Measurements from ENCODE around the gene HIVEP3.

Gene HIVEP3

DNA sequence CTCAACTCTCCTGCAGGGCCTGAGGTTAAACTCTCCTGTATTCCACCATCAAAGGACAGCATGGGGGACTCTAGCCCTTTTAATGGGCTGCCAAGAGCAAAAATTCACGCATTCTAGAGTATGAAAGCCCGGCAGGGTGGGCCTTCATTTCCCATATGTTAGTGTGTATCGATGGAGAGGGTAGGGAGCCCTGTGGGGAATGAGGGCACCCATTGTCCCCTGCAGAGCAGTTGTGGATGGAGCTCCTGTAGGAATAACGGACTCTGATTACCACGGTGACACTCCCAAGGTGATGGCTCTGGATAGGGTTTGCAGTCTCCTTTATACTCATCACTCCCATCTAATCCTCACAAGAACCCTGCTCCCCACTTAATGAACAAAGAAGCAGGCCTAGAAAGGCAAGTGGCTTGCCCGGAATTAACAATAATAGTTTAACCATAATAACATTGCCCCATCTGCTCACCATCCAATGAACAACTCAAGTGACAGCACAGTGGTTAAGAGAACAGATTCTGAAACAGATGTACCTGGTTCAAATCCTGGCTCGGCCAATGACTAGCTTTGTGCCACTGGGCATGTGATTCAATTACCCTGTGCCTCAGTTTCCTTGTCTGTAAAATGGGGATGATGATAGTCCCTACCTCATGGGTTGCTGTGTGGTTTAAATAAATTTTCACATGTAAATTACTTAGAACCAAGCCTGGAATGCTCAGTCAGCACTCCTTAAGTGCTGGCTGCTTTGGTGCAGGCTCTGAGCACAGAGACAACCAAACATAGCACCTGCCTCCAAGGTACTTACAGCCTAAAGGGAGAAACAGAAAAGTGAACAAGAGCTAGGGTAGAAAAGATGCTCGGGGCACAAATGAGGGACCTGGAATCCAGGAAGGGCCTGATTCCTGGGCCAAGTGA, 29.0 kb downstream of the HIVEP3 start:
- no peak overlapping the region for H3K4me3 ChIP-seq (ENCODE audit: low read length)
- no peaks in the 10 kb centered on the region for H3K27me3 ChIP-seq (ENCODE audit: control insufficient read depth, insufficient read depth, low read length)
- H3K4me1 ChIP-seq (ENCODE audit: control insufficient read depth, insufficient read depth, low read length), result peaks cover 28% of the 10 kb centered on the region
- no peaks in the 10 kb centered on the region for H3K9me3 ChIP-seq (ENCODE audit: control insufficient read depth, low read length)
- no peak overlapping the region for H3K9ac ChIP-seq (ENCODE audit: low read length)
- H3K36me3 ChIP-seq (ENCODE audit: control insufficient read depth, insufficient read depth, low read length), result no peaks in the 10 kb centered on the region

DNA sequence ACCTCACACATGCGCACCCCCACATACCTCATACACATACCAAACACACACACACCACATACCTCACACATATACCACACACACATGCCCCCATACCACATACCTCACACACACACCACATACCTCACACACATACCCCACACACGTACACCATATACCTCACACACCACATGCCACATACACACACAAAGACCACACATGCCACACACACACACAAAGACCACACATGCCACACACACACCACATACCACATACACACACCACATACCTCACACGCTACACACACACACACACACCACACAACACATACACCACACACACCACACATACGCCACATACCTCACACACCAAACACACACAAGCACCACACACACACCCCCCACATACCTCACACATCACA, 30.0 kb downstream of the HIVEP3 start:
- Histone ChIP-seq H3K36me3 (ENCODE audit: control insufficient read depth, insufficient read depth, low read length) (no peaks in the 10 kb centered on the region), H3K9me3 (ENCODE audit: control insufficient read depth, low read length) (no peaks in the 10 kb centered on the region)

DNA sequence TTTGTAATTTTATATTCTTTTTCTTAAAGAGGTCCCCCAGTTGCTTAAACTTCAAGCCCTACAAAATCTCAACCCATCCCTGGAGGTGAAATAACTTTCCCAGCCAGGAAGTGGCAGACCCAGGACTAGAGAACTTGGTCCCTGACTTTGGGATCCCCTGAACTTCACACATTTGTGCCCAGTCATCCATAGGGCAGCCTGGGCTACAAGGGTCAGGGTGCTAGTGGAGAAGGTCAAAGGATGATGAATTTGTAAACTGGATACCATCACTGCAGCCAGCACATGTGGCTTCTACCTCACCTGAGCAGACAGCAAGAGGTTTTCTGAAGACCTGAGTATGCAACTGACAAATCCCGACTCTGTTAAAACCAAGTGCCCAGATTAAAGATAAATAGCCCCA, 31.4 kb downstream of the HIVEP3 start:
- Histone ChIP-seq H3K9ac (ENCODE audit: low read length) (no peak overlapping the region), H3K4me1 (ENCODE audit: control insufficient read depth, insufficient read depth, low read length) (peaks cover 22% of the 10 kb centered on the region), H3K36me3 (ENCODE audit: control insufficient read depth, insufficient read depth, low read length) (no peaks in the 10 kb centered on the region), H3K27me3 (ENCODE audit: control insufficient read depth, insufficient read depth, low read length) (no peaks in the 10 kb centered on the region), H3K9me3 (ENCODE audit: control insufficient read depth, low read length) (no peaks in the 10 kb centered on the region), H3K4me3 (ENCODE audit: low read length) (no peak overlapping the region)

More for the DNA sequence above, 30.0 kb downstream of the HIVEP3 start:
- H3K4me3 ChIP-seq (ENCODE audit: low read length), result no peak overlapping the region
- peaks cover 19% of the 10 kb centered on the region for H3K4me1 ChIP-seq (ENCODE audit: control insufficient read depth, insufficient read depth, low read length)
- no peaks in the 10 kb centered on the region for H3K27me3 ChIP-seq (ENCODE audit: control insufficient read depth, insufficient read depth, low read length)
- H3K9ac ChIP-seq (ENCODE audit: low read length), result no peak overlapping the region

GRCh38 chr1:41884256-41885230, 34.2 kb downstream of the HIVEP3 start:
- Histone ChIP-seq H3K9me3 (ENCODE audit: control insufficient read depth, low read length) (no peaks in the 10 kb centered on the region), H3K9ac (ENCODE audit: low read length) (no peak overlapping the region), H3K27me3 (ENCODE audit: control insufficient read depth, insufficient read depth, low read length) (no peaks in the 10 kb centered on the region), H3K4me1 (ENCODE audit: control insufficient read depth, insufficient read depth, low read length) (peaks cover 17% of the 10 kb centered on the region), H3K4me3 (ENCODE audit: low read length) (no peak overlapping the region), H3K36me3 (ENCODE audit: control insufficient read depth, insufficient read depth, low read length) (no peaks in the 10 kb centered on the region)

GRCh38 chr1:41883507-41883906, 35.2 kb downstream of the HIVEP3 start:
- no peaks in the 10 kb centered on the region for H3K27me3 ChIP-seq (ENCODE audit: control insufficient read depth, insufficient read depth, low read length)
- no peak overlapping the region for H3K4me3 ChIP-seq (ENCODE audit: low read length)
- no peaks in the 10 kb centered on the region for H3K9me3 ChIP-seq (ENCODE audit: control insufficient read depth, low read length)
- no peak overlapping the region for H3K9ac ChIP-seq (ENCODE audit: low read length)
- peaks cover 17% of the 10 kb centered on the region for H3K4me1 ChIP-seq (ENCODE audit: control insufficient read depth, insufficient read depth, low read length)
- no peaks in the 10 kb centered on the region for H3K36me3 ChIP-seq (ENCODE audit: control insufficient read depth, insufficient read depth, low read length)

GRCh38 chr1:41882486-41882885, 36.2 kb downstream of the HIVEP3 start:
- H3K9me3 ChIP-seq (ENCODE audit: control insufficient read depth, low read length), result no peaks in the 10 kb centered on the region
- no peak overlapping the region for H3K9ac ChIP-seq (ENCODE audit: low read length)
- H3K4me1 ChIP-seq (ENCODE audit: control insufficient read depth, insufficient read depth, low read length), result peaks cover 17% of the 10 kb centered on the region
- H3K4me3 ChIP-seq (ENCODE audit: low read length), result no peak overlapping the region
- no peaks in the 10 kb centered on the region for H3K36me3 ChIP-seq (ENCODE audit: control insufficient read depth, insufficient read depth, low read length)
- H3K27me3 ChIP-seq (ENCODE audit: control insufficient read depth, insufficient read depth, low read length), result no peaks in the 10 kb centered on the region

DNA sequence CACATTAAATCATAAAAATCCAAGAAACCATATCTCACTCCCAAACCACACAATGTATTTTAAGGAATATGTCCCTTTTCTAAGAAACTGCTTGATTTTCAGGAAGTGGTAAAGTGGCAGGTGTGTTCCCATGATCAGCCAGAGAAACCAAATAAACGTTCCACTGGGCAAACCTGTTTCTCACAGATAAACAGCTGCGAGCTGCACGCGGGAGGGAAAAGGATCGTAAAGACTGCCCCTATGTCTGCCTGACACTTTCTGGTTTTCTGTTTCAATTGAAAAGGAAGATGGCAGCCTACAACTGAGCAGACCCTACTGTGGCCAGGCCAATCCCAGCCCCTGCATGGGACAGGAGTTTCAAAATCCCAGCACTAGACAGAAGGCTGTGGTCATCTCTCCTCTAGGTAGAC, 36.6 kb downstream of the HIVEP3 start:
- Histone ChIP-seq H3K4me1 (ENCODE audit: control insufficient read depth, insufficient read depth, low read length) (peaks cover 17% of the 10 kb centered on the region), H3K27me3 (ENCODE audit: control insufficient read depth, insufficient read depth, low read length) (no peaks in the 10 kb centered on the region), H3K9me3 (ENCODE audit: control insufficient read depth, low read length) (no peaks in the 10 kb centered on the region), H3K36me3 (ENCODE audit: control insufficient read depth, insufficient read depth, low read length) (no peaks in the 10 kb centered on the region), H3K9ac (ENCODE audit: low read length) (no peak overlapping the region), H3K4me3 (ENCODE audit: low read length) (no peak overlapping the region)

DNA sequence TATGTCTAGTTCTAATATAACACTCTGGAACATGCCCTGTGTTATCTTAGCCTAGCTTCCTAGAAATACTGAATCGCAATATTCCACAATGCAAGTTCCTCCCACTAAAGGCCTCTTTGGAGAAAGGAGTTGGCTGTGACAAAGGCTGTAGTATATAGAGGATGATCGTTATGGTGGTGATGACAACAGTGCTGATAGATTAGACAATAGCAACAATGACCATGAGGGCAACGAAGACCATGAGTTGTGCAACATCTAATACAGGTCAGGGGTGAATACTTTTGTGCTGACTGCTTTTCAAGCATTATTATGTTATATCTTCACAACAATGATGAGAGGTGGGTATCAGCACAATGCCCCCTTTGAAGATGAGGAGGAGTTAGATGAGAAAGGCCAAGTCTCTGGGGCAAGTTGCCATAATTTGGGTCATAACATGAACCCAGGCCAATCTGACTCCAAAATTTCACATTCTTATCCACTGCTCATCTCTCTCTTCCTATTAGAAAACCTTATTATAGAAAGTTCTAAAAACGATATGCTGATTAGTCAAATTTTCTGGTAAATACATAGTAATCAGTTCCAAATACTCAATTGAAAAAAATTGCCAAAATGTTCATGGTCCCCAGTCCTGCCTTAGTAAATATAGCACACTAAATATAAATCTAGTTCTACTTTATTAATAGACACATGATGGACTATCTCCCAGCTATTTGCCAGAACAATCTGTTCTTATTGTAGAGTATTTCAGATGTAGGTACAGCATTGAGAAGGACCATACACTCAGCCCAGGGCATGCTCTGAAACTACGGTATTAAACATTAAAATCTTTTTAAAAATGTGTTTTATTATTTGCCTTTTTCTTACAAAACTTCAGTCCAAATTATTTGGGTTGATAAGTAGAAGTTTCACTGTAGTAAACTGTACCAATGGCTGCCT, 37.5 kb downstream of the HIVEP3 start:
- Histone ChIP-seq H3K4me3 (ENCODE audit: low read length) (no peak overlapping the region), H3K9me3 (ENCODE audit: control insufficient read depth, low read length) (no peaks in the 10 kb centered on the region), H3K36me3 (ENCODE audit: control insufficient read depth, insufficient read depth, low read length) (no peaks in the 10 kb centered on the region), H3K4me1 (ENCODE audit: control insufficient read depth, insufficient read depth, low read length) (peaks cover 17% of the 10 kb centered on the region), H3K9ac (ENCODE audit: low read length) (no peak overlapping the region), H3K27me3 (ENCODE audit: control insufficient read depth, insufficient read depth, low read length) (no peaks in the 10 kb centered on the region)

DNA sequence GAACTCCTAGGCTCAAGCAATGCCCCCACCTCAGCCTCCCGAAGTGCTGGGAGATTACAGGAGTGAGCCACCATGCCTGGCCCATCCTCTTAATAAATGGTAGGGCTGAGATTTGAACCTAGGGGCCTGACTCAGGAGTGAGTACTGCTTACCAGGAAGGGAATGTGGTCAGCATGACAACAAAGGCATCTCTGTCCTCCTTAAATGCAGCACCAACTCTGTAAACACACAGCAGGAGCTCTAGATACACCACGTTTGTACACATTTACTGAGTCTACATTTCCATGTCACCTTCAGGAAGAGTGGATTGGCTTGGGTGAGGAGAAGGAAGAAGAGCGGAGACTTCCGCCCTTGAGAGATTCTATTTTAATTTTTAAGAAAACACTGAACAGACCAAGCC, 38.5 kb downstream of the HIVEP3 start:
- Histone ChIP-seq H3K36me3 (ENCODE audit: control insufficient read depth, insufficient read depth, low read length) (no peaks in the 10 kb centered on the region), H3K9me3 (ENCODE audit: control insufficient read depth, low read length) (no peaks in the 10 kb centered on the region), H3K4me1 (ENCODE audit: control insufficient read depth, insufficient read depth, low read length) (peaks cover 17% of the 10 kb centered on the region), H3K4me3 (ENCODE audit: low read length) (no peak overlapping the region), H3K27me3 (ENCODE audit: control insufficient read depth, insufficient read depth, low read length) (no peaks in the 10 kb centered on the region), H3K9ac (ENCODE audit: low read length) (no peak overlapping the region)

- no peak overlapping the region for H3K9ac ChIP-seq (ENCODE audit: low read length)
- H3K36me3 ChIP-seq (ENCODE audit: control insufficient read depth, insufficient read depth, low read length), result no peaks in the 10 kb centered on the region
- no peaks in the 10 kb centered on the region for H3K9me3 ChIP-seq (ENCODE audit: control insufficient read depth, low read length)
- H3K27me3 ChIP-seq (ENCODE audit: control insufficient read depth, insufficient read depth, low read length), result no peaks in the 10 kb centered on the region
- no peak overlapping the region for H3K4me3 ChIP-seq (ENCODE audit: low read length)
- peaks cover 17% of the 10 kb centered on the region for H3K4me1 ChIP-seq (ENCODE audit: control insufficient read depth, insufficient read depth, low read length)
Observed at GRCh38 chr1:41879617-41880016, 39.1 kb downstream of the HIVEP3 start.

GRCh38 chr1:41878911-41879310, 39.8 kb downstream of the HIVEP3 start:
- Histone ChIP-seq H3K27me3 (ENCODE audit: control insufficient read depth, insufficient read depth, low read length) (no peaks in the 10 kb centered on the region), H3K9ac (ENCODE audit: low read length) (no peak overlapping the region), H3K4me3 (ENCODE audit: low read length) (no peak overlapping the region), H3K4me1 (ENCODE audit: control insufficient read depth, insufficient read depth, low read length) (peaks cover 17% of the 10 kb centered on the region), H3K36me3 (ENCODE audit: control insufficient read depth, insufficient read depth, low read length) (no peaks in the 10 kb centered on the region), H3K9me3 (ENCODE audit: control insufficient read depth, low read length) (no peaks in the 10 kb centered on the region)

Data from mucosa of stomach (tissue), 1 donor.